GM18907 (cell line): ENCODE results near the gene SORL1-AS1.
A peak's percentile ranks its signal among the peaks of the same experiment; 100 is the strongest.

ENCODE experiments used
- ATAC-seq: cut with Tn5 transposase; IDR thresholded peaks from one replicate; pipeline ENCODE4 v1.9.1; 2021; ENCODE audit warnings: mild to moderate bottlenecking, moderate library complexity; ENCODE audit not compliant: unreplicated experiment

The SORL1-AS1 gene

DNA sequence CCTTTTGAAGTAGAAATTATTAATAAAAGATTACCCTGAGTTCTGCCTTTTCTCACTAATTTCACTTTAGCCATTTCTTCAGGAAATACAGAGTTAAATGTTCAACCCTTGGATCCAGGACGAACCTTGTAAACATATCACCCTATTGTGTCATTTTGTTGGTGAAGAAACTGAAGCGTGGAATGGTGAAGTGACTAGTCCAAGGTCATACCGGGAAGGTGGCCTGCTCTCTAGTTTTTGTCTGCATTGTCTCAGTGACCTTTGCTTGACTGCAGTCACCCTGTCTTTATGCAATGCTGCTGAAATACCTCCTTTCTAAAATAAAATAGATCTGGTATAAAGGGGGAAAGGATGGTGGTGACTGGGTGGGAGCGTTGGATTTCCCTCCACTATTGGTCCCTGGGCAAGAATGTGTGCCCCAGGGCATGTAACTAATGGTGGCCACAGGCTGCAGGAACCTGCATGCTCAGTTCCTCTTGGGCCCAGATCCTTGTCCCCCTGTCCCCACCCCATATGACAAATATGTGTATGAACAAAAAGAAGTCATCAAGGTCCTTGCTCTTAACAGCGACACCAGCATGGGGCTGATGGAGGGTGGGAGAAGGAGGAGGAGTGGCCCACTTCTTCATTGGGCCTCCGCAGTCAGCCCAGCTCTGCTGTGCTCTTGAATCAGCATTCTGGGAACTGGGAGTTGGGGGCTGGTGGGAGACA is 977 bp upstream of the SORL1-AS1 start:
- no peak for ATAC-seq

DNA sequence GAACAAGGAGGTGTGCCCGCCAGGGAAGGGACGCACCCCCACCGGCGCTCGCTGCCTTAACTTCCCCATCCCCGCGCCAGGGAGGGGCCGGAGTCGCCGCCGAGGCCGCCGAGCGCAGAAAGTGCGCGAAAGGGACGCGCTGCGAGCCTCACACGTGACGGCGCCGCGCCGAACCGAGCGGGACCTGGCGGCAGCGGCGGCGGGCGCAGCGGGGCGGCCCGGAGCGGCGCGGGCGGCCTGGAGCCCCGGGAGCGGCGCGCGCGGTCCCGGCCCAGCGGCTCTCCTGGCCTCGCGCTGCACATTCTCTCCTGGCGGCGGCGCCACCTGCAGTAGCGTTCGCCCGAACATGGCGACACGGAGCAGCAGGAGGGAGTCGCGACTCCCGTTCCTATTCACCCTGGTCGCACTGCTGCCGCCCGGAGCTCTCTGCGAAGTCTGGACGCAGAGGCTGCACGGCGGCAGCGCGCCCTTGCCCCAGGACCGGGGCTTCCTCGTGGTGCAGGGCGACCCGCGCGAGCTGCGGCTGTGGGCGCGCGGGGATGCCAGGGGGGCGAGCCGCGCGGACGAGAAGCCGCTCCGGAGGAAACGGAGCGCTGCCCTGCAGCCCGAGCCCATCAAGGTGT is 670 bp downstream of the SORL1-AS1 start, which contains the start of gene SORL1:
TSS of gene SORL1 (plus strand) at position 329 of the 623 bp plus-strand sequence. CDS start at position 347, 18 bp downstream.
- peak; percentile 43 for ATAC-seq

DNA sequence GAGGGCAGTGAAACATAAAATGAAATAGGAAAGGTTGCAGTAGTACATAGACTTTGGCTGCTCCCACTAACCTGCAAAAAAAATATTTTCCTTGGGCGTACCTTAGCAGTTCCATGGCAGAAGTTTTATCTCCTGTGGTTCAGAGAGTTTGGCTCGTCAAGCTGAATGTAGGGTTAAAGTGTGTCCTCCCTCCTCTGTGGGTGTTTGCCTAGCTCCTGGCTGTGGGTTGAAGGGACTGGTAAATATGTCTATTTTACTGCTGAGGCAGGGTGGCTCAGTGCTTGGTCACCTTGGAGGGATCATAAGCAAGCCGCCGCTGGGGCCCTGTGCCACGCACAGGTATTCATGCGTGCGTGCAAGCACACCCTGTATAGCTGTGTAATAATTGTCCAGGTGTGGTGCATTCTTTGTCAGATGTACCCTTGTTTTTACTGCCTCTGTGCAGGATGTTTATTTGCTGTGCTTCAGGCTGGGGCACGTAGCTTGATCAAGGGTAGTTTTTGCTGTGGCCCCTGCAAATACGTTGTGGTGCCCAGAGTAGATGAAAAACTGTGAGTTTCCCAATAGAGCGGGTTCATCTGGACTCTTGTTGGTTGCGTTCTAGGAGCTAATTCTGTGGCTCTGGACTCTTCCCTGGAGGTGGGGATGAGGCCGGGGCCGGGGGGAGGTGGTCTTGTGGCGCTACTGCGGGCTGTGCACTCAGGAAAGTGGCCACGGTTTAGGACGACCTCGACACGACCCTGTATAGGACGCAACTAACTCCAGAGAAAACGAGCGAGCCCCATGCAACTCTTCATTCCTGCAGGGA is 1.4 kb downstream of the SORL1-AS1 start:
- peak; percentile 2 for ATAC-seq

DNA sequence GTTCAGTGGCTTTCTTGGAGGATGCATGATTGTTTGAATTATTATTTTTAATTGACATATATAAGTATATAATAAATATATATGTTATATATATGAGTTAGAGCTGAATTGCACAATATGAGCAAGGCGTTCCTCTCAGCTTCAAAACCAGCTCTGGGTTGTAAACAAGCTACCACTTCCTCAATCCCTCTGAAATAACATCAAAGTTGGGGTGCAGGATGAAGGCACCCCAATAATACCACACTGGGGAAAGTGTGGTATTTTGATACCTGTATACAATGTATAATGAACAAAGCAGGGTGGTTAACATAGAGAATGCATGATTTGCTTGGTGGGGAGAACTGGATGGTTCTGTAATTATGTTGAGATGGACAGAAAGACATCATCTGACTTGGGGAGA is 2.4 kb downstream of the SORL1-AS1 start:
- no peak for ATAC-seq

DNA sequence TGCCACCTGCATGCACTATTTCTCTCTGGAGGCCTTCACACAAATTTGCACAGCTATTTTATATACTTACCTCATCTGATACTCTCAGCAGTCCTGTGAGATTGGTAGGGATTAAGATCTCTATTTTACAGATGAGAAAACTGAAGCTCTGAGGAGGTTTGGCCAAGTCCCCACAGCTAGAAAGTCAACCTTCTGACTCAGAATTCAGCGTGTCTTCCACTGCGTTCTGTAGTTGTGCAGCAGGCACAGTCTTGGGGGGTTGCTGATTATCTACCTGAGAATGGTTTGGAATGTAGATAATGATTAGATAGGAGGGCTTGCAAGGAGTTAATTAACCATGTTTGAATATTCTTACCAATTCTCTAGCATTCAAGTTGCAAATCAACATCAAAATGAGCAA is 3.1 kb downstream of the SORL1-AS1 start:
- ATAC-seq, result no peak

DNA sequence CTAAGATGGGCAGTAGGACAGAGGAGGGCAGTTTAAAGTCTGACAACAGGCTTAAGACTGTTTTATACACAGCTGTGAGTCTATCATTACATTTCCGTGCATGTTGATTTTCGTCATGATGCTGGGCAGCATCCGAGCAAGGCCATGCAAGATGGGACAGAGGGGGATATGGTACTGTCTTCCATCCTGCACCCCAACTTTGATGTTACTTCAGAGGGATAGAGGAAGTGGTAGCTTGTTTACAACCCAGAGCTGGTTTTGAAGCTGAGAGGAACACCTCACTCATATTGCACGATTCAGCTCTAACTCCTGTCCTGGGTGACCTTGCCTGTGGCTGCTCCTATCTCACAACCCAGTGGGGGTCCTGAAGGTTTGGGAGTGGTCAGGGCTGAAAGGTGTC is 3.6 kb downstream of the SORL1-AS1 start:
- no peak for ATAC-seq

DNA sequence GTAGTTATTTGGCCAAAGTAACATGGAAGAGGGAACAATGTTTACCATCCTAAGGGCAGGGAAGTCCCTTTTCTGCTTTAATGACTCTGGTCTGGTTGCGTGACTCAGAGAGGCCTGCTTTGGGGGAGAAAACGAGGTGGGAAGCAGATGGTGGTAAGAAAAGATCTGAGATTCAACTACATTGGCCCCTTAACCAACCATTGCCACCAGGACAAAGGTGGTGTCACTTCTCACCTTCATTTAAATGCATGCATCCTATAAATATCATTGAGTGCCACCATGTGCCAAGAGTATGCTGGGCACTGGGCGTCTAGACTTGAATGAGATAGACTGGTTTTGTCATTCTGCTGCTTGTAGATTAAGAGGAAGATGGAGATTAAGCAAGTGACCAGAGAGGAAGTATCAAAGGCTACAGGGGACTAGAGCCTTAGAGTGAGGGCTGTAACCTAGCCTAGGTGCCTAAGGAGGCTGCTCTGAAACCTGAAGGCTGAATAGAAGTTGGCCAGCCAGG is 4.3 kb downstream of the SORL1-AS1 start:
- ATAC-seq, result no peak

DNA sequence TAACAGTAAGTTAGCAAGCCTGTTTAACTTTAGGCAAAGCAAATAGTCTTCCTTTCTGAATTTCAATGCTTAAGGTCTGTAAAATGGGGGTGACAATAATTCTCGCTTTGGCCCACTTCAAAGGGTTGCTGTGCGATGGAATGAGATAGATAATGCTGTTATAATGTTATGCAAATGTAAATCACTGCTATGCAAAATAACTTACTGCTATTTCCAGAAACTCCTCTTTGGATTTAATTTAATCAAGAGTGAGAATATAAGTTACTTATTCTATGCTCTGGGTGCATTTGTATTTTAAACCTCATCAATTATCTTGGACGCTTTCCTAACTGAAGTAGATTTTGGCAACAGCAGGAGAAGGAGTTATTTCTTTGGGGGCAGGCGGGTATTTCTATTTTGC is 4.8 kb downstream of the SORL1-AS1 start:
- no peak for ATAC-seq

DNA sequence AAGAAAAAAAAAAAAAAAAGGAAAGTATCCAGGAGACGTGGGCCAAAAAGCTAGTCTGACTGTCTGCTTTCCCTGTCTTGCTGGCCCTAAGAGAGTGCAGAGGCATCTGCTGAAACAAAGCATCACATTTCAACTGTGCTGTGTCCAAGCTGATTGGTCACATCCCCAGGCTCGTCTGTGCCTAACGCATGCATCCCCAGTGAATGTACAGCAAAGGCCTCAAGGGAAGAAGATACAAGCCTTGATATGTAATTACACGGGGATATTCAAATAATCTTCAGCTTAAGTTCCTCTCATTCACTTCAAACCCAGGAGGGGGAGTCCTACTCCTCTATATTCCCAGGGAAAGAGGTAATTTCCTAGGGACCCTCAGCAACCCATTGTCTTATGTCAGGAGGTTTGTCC is 6.0 kb downstream of the SORL1-AS1 start:
- no peak for ATAC-seq

DNA sequence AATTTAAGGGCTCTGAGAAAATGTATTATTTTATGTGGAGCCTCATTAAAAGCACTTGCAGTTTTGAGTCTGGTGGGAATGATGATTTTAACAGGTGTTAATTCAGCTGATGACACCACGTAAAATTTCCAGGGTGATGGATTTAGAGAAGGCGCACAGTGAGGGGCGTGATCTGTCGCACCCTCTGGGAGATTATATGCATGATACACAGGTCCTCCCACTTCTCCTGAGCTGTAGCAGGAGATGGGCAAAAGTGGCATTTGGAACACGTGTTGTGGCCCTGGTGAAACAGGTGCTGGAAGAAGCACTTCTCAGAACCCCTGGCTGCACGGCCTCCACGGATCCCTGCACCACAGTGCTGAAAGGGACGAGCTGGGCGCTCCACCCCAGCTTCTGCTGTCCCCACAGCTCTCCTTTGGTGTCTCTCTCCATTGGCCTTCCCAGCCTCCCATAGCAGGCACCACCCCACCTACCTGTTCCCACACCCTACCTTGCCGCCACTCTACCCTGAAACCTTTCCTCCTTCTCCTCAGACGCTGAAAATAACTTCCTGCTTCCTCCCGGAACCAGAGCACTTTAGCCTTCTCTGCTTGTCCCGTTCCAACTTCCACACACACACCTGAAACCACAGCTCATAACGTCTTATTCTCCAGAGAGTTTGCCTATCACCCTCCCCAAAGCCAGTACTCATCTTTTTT is 7.5 kb downstream of the SORL1-AS1 start:
- no peak for ATAC-seq

DNA sequence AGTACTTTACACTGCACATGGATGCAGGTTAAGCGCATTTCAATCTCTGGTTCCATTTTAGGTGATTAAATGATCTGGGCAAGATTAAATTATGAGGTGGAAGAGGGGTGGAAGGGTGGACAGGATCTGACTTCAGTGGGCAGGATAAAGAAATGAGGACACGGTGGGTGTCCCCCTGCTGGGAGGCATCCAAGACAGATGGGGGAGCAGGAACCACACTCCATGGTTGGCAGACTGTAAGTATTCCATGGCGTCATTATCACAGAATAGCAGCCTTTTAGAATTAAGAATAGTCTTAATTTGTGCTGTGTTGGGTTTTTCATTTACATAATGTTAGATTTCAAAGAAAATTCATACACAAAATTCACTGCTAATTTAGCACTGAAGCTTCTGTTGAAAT is 8.2 kb downstream of the SORL1-AS1 start:
- no peak for ATAC-seq

DNA sequence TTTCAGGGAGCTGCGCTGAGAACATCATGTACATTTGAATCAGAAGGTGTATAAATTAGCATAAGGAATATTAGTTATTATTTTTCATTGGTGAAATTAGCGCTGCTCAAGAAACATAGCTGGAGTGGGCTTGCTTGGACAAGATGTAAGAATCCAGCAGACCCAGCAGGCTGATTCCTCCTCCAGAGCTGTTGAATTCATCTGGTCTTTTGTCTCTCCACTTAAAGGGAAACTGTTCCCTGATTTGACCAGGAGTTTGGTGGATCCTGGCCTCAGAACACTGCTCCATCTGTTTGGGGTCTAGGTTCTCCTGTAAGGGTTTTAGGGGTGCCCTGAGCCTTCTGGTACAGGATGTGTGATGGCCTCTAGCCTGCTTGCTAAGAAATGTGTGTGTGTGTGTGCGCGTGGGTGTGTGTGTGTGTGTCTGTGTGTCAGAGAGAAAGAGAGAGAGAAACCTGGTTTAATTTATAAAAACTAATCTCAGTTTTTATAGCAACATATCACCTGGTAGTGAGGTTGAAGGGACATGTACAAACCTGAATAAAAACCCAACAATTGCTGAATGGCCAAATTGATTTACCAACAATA is 9.0 kb downstream of the SORL1-AS1 start:
- ATAC-seq, result no peak

DNA sequence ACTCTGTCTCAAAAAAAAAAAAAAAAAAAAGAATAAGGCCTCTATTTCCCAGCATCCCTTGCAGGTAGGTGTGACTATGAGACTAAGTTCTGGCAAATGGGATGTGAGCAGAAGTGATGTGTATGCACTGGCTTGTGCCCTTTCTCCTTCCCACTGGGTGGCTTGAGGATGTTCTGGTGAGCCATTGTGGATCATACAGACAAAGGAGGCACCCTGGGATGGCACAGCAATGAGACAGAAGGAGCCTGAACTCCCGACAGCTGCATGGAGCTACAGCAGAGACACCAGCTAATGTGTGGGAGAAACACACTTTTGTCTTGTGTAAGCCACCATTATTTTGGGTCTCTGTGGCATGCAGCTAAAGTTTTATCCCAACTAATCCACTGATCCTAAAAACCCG is 11.2 kb downstream of the SORL1-AS1 start:
- no peak for ATAC-seq

DNA sequence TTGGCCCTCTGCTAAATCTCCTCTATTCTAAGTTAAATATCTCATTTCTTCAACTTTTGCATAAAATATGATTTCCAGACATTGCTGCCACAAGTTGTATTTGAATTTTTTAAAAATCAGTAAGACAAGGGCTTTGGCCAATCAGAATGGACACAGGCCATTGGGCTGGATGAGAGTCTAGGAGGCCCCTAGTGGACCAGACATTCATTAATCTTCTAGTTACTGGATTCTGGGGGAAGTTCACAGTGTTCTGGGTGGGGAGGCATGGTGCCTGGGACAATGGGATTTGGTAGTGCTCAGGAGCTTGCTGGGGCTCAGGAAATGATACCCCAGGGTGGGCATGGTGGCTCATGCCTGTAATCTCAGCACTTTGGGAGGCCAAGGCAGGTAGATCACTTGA is 13.0 kb downstream of the SORL1-AS1 start:
- ATAC-seq, result no peak

DNA sequence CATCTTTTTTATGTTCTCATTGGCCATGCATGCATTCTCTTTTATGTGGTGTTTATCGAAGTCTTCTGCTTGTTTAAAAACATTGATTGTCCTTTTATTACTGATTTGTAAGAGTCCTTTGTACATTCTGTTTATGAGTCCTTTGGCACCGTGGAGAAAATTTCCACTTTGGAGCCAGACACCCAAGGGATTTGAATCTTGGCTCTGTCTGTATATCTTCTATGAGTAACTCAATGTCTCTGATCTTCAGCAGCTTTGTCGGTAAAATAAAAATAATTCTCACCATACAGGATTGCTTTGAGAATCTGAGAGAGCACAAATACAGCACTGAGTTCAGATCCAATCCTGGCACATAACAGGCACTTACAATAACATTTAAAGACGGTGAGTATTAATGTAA is 13.4 kb downstream of the SORL1-AS1 start:
- ATAC-seq, result no peak

DNA sequence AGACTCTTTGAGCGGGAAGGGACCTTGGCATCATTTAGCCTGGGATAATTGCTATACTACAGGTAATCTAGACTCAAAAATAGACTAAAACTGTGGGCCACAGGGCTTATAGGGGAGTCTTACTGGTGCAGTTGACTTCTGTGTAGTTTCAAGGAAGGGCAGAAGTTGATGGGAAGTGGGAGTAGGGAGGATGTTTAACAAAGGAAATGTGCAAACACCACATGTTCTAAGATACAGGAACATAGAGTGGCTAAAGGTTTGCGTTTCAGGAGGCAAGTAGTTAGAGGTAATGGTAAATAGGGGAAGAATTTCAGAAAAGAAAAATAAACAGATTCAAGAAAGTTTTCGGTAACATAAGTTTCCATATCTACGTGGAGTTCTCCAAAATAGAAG is 15.1 kb downstream of the SORL1-AS1 start:
- no peak for ATAC-seq

DNA sequence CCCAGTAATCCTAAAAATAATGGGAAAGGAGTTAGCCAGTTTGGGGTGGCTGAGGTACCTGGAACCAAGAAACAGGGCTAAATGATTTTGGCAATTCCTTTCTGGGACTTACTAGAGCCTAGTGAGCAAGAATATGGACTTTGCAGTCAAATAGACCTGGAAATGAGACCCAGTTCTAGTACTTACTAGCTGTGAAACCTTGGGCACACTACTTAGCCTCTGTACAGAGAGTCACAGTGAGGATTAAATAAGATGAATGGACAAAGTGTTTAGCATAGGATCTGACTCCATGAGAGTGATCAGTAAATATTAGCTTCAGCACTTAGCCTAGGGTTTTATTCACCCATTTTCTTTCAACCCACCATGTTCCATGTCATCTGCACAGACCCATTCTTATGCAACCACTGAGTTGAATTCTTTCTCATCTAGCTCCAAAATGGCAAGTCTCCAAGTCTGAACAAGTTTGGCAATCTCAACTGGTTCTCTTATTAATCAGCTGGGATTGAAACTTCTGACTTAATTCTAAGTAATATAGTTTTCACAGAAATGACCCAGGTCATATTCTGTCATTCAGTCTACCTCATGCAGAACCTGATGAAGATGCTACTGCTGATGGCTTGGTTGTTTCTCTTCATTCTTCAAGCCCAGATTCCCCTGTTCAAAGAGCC is 15.6 kb downstream of the SORL1-AS1 start:
- no peak for ATAC-seq

DNA sequence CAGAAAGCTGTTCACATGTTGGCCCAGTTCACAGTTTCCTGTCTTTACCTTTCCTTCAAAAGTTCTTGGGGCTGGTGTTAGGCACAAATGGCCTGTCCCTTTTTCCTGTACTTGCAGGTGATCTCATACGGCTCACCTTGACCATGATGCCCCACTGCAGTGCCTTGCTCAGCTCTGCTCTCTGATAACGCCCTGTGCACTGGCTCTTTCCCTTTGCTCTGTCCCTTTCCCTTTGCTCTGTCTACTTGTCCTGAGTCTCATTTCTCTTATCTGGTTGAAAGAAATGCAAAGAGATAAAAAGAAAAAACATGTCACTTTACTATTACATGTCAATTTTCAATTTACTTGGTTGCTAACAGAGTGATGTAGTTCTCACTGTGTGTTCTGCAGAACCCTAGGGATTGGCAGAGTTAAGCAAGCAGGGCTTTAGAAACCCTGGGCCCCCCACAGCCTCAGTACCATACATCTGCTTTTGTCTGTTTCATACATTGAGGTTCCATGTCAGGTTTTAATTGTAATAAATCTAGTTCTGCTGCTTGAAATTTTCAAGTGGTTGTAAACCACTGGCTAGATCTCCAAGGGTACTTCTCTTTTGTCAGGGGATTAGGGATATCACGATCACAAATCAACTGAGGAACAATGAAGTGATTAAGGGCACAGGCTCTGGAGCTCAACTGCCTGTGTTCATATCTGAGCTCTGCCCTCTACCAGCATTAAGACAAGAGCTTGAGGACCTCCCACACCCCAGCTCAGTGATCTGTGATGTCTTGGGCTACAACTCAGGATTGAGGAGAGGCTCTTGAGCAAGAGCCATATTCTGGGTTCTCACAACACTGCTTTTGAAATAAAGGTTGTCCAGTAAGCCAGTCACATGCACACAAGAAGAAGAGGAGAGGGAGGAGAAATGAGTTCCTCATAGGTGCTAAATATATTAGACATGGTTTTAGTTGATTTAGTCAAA is 16.9 kb downstream of the SORL1-AS1 start:
- no peak for ATAC-seq

DNA sequence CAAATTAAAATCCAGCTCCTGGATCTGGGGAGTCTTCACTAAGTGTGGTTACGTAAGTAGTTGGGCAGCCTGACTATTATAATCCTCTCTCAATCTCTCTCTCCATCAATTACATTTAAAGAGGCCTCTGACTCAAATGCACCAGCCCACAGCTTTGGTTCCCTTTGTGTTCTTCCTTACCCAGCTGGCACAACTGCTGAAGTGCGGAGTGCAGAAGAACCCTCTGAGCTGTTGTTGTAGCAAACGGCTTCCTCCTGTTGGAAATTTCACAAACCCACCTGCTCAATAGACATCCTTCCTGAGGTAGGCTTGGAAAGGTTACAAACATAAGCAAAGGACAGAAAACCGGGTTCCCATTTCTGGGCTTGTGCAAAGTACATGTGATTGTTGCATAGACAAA is 17.6 kb downstream of the SORL1-AS1 start:
- ATAC-seq, result no peak
